MM.1S (cell line): Measurements from ENCODE around the gene TBX5.

ENCODE experiments used
- DNase-seq: peaks from one replicate; pipeline ENCODE4 v3.0.0-alpha.2; 2015
- H2AFZ ChIP-seq: fragments of 300-600 bp; sonication (generic); 2 replicates; pipeline ENCODE4 v1.6.0; 2016; ENCODE audit warnings: antibody characterized with exemption, low read length
- H3F3A ChIP-seq: fragments of 300-600 bp; sonication (generic); 2 replicates; pipeline ENCODE4 v1.6.1; 2016; ENCODE audit warnings: mild to moderate bottlenecking, antibody characterized with exemption, low read length, moderate library complexity, mixed read lengths; ENCODE audit not compliant: insufficient read depth
- H3K27ac ChIP-seq: fragments of 300-600 bp; sonication (generic); 2 replicates; pipeline ENCODE4 v1.5.1; 2016; ENCODE audit warnings: mild to moderate bottlenecking, low read length
- H3K27me3 ChIP-seq: fragments of 300-600 bp; sonication (generic); replicated peaks from 2 replicates; pipeline ENCODE4 v1.6.0; 2016; ENCODE audit warnings: low read length; ENCODE audit not compliant: insufficient read depth
- H3K36me3 ChIP-seq: fragments of 300-600 bp; sonication (generic); replicated peaks from 2 replicates; pipeline ENCODE4 v1.6.1; 2016; ENCODE audit warnings: mild to moderate bottlenecking, low read length, mixed read lengths; ENCODE audit not compliant: insufficient read depth
- H3K4me1 ChIP-seq: fragments of 300-600 bp; sonication (generic); 2 replicates; pipeline ENCODE4 v1.6.1; 2016; ENCODE audit warnings: low read length, mixed read lengths
- H3K4me2 ChIP-seq: fragments of 300-600 bp; sonication (generic); 2 replicates; pipeline ENCODE4 v1.6.0; 2016; ENCODE audit warnings: low read depth, low read length
- H3K4me3 ChIP-seq: fragments of 300-600 bp; sonication (generic); 2 replicates; pipeline ENCODE4 v1.5.1; 2016; ENCODE audit warnings: low read length, mixed read lengths
- H3K79me2 ChIP-seq: fragments of 300-600 bp; sonication (generic); 2 replicates; pipeline ENCODE4 v1.6.1; 2016; ENCODE audit warnings: mixed run types, low read length, mixed read lengths
- H3K9ac ChIP-seq: fragments of 300-600 bp; sonication (generic); 2 replicates; pipeline ENCODE4 v1.6.1; 2016; ENCODE audit warnings: low read length, mixed read lengths
- H3K9me2 ChIP-seq: fragments of 300-600 bp; sonication (generic); replicated peaks from 2 replicates; pipeline ENCODE4 v1.6.1; 2016; ENCODE audit warnings: mild to moderate bottlenecking, low read length, mixed read lengths; ENCODE audit not compliant: insufficient read depth
- H3K9me3 ChIP-seq: fragments of 300-600 bp; sonication (generic); replicated peaks from 2 replicates; pipeline ENCODE4 v1.6.1; 2016; ENCODE audit warnings: mild to moderate bottlenecking, low read length, mixed read lengths; ENCODE audit not compliant: insufficient read depth
- H4K20me1 ChIP-seq: fragments of 300-600 bp; sonication (generic); 2 replicates; pipeline ENCODE4 v1.6.1; 2016; ENCODE audit warnings: mild to moderate bottlenecking, low read length, moderate library complexity, mixed read lengths; ENCODE audit not compliant: insufficient read depth
- EZH2 ChIP-seq: fragments of 300-600 bp; sonication (generic); optimal IDR thresholded peaks from 2 replicates; pipeline ENCODE3; 2017; ENCODE audit warnings: low read depth, mild to moderate bottlenecking, antibody characterized with exemption, low read length, mixed read lengths
- EZH2phosphoT487 ChIP-seq: fragments of 300-600 bp; sonication (generic); IDR thresholded peaks from 2 replicates; pipeline ENCODE4 v1.6.1; 2018; ENCODE audit warnings: antibody characterized with exemption, low read length
- TF ChIP-seq, protein P1 (sequence below): fragments of 300-600 bp; sonication (generic); IDR thresholded peaks from 2 replicates; pipeline ENCODE4 v1.5.1; 2016; ENCODE audit warnings: antibody characterized with exemption, low read length, mixed read lengths

Gene TBX5

DNA sequence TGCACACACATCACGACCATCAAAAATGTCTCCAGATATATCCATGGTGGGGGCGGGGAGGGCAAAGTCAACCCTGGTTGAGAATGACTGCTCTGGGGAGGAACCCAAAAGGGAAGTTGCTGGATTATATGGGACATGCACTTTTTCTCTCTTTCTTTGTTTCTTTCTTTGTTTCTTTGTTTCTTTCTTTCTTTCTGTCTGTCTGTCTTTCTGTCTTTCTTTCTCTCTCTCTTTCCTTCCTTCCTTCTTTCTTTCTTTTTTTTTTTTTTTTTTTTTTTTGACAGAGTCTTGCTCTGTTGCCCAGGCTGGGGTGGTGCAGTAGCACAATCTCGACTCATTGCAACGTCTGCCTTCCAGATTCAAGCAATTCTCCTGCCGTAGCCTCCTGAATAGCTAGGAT is 71.5 kb downstream of the TBX5 start:
- Histone ChIP-seq H3K27me3 (no peaks in the 10 kb centered on the region), H2AFZ (no peak overlapping the region), H3K4me3 (no peak overlapping the region), H3K79me2 (no peaks in the 10 kb centered on the region), H3K27ac (no peak overlapping the region), H3K4me2 (no peak overlapping the region), H3K9me3 (no peaks in the 10 kb centered on the region), H4K20me1 (no peaks in the 10 kb centered on the region), H3K36me3 (no peaks in the 10 kb centered on the region), H3K9me2 (no peaks in the 10 kb centered on the region), H3F3A (no peaks in the 10 kb centered on the region), H3K9ac (no peak overlapping the region), H3K4me1 (no peaks in the 10 kb centered on the region)
- TF ChIP-seq EZH2phosphoT487 = no peak
- TF ChIP-seq, protein P1, sequence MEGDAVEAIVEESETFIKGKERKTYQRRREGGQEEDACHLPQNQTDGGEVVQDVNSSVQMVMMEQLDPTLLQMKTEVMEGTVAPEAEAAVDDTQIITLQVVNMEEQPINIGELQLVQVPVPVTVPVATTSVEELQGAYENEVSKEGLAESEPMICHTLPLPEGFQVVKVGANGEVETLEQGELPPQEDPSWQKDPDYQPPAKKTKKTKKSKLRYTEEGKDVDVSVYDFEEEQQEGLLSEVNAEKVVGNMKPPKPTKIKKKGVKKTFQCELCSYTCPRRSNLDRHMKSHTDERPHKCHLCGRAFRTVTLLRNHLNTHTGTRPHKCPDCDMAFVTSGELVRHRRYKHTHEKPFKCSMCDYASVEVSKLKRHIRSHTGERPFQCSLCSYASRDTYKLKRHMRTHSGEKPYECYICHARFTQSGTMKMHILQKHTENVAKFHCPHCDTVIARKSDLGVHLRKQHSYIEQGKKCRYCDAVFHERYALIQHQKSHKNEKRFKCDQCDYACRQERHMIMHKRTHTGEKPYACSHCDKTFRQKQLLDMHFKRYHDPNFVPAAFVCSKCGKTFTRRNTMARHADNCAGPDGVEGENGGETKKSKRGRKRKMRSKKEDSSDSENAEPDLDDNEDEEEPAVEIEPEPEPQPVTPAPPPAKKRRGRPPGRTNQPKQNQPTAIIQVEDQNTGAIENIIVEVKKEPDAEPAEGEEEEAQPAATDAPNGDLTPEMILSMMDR = no peak
- TF ChIP-seq EZH2 = no peak
- no peak for DNase-seq

DNA sequence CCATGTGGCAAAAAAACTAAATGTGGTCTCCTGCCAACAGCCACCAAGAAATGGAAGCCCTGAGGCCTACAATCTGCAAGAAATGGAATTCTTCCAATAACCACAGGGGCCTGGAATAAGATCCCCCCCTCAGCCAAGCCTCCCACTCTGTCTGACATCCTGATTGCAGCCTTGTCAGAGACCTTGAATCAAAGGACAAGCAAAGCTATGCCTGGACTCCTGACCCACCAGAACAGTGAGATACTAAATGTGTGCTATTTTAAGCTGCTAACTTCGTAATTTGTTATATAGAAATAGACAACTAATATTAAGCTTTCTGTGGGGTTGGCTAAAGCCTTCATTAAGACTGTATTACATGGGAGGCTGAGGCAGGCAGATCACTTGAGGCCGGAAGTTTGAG is 77.7 kb downstream of the TBX5 start:
- H3K4me1 ChIP-seq = no peaks in the 10 kb centered on the region
- no peaks in the 10 kb centered on the region for H3K79me2 ChIP-seq
- H3K9me2 ChIP-seq = no peaks in the 10 kb centered on the region
- H3K27me3 ChIP-seq = no peaks in the 10 kb centered on the region
- no peak overlapping the region for H3K4me2 ChIP-seq
- H3K9me3 ChIP-seq = no peaks in the 10 kb centered on the region
- no peak overlapping the region for H3K9ac ChIP-seq
- no peaks in the 10 kb centered on the region for H3K36me3 ChIP-seq
- no peak overlapping the region for H3K27ac ChIP-seq
- H4K20me1 ChIP-seq = no peaks in the 10 kb centered on the region
- H3K4me3 ChIP-seq = no peak overlapping the region
- H3F3A ChIP-seq = no peaks in the 10 kb centered on the region
- TF ChIP-seq EZH2phosphoT487 = no peak
- H2AFZ ChIP-seq = no peak overlapping the region
- no peak for DNase-seq

DNA sequence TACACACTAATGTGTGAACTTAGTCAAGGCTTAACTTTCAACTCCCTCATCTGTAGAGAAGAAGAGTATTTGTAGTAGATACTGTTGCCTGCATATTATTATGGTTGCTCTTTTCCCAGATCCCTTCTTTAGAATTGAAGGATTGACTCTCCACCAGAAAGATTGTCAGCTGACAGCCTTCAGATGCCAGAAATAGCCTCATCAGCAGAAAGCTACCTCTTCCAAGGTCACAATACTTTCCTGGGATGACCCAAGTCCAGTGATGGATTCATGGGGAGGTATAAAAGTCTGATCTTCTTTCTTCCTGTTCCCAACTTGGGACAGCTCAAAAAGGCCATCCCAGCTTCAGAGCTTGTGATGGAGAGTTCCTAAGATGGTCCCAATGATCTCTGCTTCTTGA is 78.2 kb downstream of the TBX5 start:
- no peak for DNase-seq
- no peak for TF ChIP-seq EZH2phosphoT487
- TF ChIP-seq, protein P1 = no peak
- no peak for TF ChIP-seq EZH2
- H3K9me3 ChIP-seq = no peaks in the 10 kb centered on the region
- H3K79me2 ChIP-seq = no peaks in the 10 kb centered on the region
- no peaks in the 10 kb centered on the region for H3K36me3 ChIP-seq
- H3K27me3 ChIP-seq = no peaks in the 10 kb centered on the region
- H3K9me2 ChIP-seq = no peaks in the 10 kb centered on the region
- no peak overlapping the region for H3K4me3 ChIP-seq
- H2AFZ ChIP-seq = no peak overlapping the region
- no peaks in the 10 kb centered on the region for H4K20me1 ChIP-seq
- H3F3A ChIP-seq = no peaks in the 10 kb centered on the region
- H3K27ac ChIP-seq = no peak overlapping the region
- H3K4me1 ChIP-seq = no peaks in the 10 kb centered on the region
- H3K4me2 ChIP-seq = no peak overlapping the region
- no peak overlapping the region for H3K9ac ChIP-seq

DNA sequence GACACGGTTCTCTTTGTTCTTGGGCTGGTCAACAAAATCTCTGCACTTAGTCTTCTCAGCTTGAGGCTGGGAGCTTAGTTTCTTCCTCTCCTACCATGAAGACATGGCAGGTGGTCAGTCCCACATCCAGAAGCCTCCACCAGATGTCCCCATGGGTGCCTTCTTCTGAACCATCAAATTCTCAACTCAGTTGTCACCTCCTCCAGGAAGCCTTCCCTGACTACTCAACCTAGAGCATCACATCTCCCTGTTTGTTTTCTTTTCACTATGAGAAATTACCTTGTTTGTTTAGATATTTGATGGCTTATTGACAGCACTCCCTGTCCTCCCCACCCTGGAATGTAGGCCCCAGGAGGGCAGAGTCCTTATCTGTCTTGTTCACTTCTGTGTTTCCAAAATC is 84.4 kb downstream of the TBX5 start:
- Histone ChIP-seq H3K9me3 (no peaks in the 10 kb centered on the region), H3K27ac (no peak overlapping the region), H2AFZ (no peak overlapping the region), H3K9me2 (no peaks in the 10 kb centered on the region), H3F3A (no peaks in the 10 kb centered on the region), H3K27me3 (no peaks in the 10 kb centered on the region), H3K4me1 (no peaks in the 10 kb centered on the region), H3K4me2 (no peak overlapping the region), H3K79me2 (no peaks in the 10 kb centered on the region), H3K4me3 (no peak overlapping the region), H3K36me3 (no peaks in the 10 kb centered on the region), H4K20me1 (no peaks in the 10 kb centered on the region), H3K9ac (no peak overlapping the region)
- TF ChIP-seq, protein P1 = no peak
- TF ChIP-seq EZH2 = no peak
- no peak for TF ChIP-seq EZH2phosphoT487
- no peak for DNase-seq
